ENCODE measurements around the gene OXLD1. TPM values are rescaled to one million over a fixed set of nuclear protein-coding genes. Genes with fewer than 3 reads are reported as not detected.

OXLD1 gene
- 33.7 and 39.6 TPM in 2 replicates for total RNA-seq

GRCh38 chr17:81666342-81667191 is at the start of gene OXLD1, which contains the start of gene CCDC137:
OXLD1 (minus strand) TSS chr17:81666605; CDS start chr17:81666577, 28 bp downstream.
CCDC137 (plus strand) TSS chr17:81666737; CDS start chr17:81666767, 30 bp downstream.

GRCh38 chr17:81711814-81712467 is 45.5 kb upstream of the OXLD1 start, which contains the start of gene SLC25A10:
SLC25A10 (plus strand) TSS chr17:81712284; CDS start chr17:81712427, 143 bp downstream.

GRCh38 chr17:81702934-81703746 is 36.7 kb upstream of the OXLD1 start, which contains the start of gene MRPL12:
MRPL12 (plus strand) TSS chr17:81703367; CDS start chr17:81703502, 135 bp downstream.

GRCh38 chr17:81683584-81684441 is 17.4 kb upstream of the OXLD1 start, which contains the start of the genes ARL16 and HGS:
ARL16 (minus strand) TSS chr17:81683797; CDS start chr17:81683753, 44 bp downstream.
HGS (plus strand) TSS chr17:81684011; CDS start chr17:81684067, 56 bp downstream.

GRCh38 chr17:81656118-81656743 is 10.2 kb downstream of the OXLD1 start, which contains the start of gene PDE6G:
PDE6G (minus strand) TSS chr17:81656542; CDS start chr17:81653305, 3,237 bp downstream.

GRCh38 chr17:81636505-81637288 is 29.7 kb downstream of the OXLD1 start, which contains the start of the genes NPLOC4 and TSPAN10:
NPLOC4 (minus strand) TSS chr17:81637112; CDS start chr17:81636930, 182 bp downstream.
TSPAN10 (plus strand) TSS chr17:81637196; CDS start chr17:81642413, 5,217 bp downstream.

Other genes with a start within 250 kb of the OXLD1 start
- 7,045 and 11,034 TPM in 2 replicates for gene ACTG1, start 153.8 kb downstream of the OXLD1 start, total RNA-seq
- 0.65 TPM in 1 of 2 replicates, not detected in the other for gene FSCN2, start 138.2 kb downstream of the OXLD1 start, total RNA-seq
- 19.5 and 19.8 TPM in 2 replicates for gene FAAP100, start 114.3 kb downstream of the OXLD1 start, total RNA-seq
- 75.4 and 83.9 TPM in 2 replicates for gene NPLOC4, start 29.5 kb downstream of the OXLD1 start, total RNA-seq
- gene TSPAN10, start 29.4 kb downstream of the OXLD1 start, total RNA-seq, result 0.32 and 0.46 TPM in 2 replicates
- gene PDE6G, start 10.1 kb downstream of the OXLD1 start, total RNA-seq, result 0.76 and 0.97 TPM in 2 replicates
- gene CCDC137, start 132 bp upstream of the OXLD1 start, total RNA-seq, result 9.3 and 10.7 TPM in 2 replicates
- gene ARL16, start 17.2 kb upstream of the OXLD1 start, total RNA-seq, result 21.1 and 39.6 TPM in 2 replicates
- 64.3 and 78.6 TPM in 2 replicates for gene HGS, start 17.4 kb upstream of the OXLD1 start, total RNA-seq
- 11.0 and 13.7 TPM in 2 replicates for gene MRPL12, start 36.8 kb upstream of the OXLD1 start, total RNA-seq
- gene SLC25A10, start 45.7 kb upstream of the OXLD1 start, total RNA-seq, result 17.5 and 21.6 TPM in 2 replicates
- not detected in 2 replicates for gene GCGR, start 137.5 kb upstream of the OXLD1 start, total RNA-seq
- 126 and 148 TPM in 2 replicates for gene MCRIP1, start 166.7 kb upstream of the OXLD1 start, total RNA-seq
- not detected in 2 replicates for gene PPP1R27, start 168.4 kb upstream of the OXLD1 start, total RNA-seq
- 648 and 838 TPM in 2 replicates for gene P4HB, start 193.9 kb upstream of the OXLD1 start, total RNA-seq
- gene ARHGDIA, start 204.7 kb upstream of the OXLD1 start, total RNA-seq, result 59.0 and 168 TPM in 2 replicates
- gene ALYREF, start 225.0 kb upstream of the OXLD1 start, total RNA-seq, result 233 and 248 TPM in 2 replicates
- gene ANAPC11, start 225.1 kb upstream of the OXLD1 start, total RNA-seq, result 208 and 256 TPM in 2 replicates
- not detected in 2 replicates for gene NPB, start 235.6 kb upstream of the OXLD1 start, total RNA-seq
- 45.5 and 59.4 TPM in 2 replicates for gene PCYT2, start 244.8 kb upstream of the OXLD1 start, total RNA-seq

Measured in epithelial cell of umbilical artery (primary cell).